Measurements from ENCODE around the gene SNED1. TPM values are rescaled to one million over a fixed set of nuclear protein-coding genes. Genes with fewer than 3 reads are reported as not detected.

Gene SNED1
- total RNA-seq, 1 experiment from 2014 or later, result 3.2 TPM

DNA sequence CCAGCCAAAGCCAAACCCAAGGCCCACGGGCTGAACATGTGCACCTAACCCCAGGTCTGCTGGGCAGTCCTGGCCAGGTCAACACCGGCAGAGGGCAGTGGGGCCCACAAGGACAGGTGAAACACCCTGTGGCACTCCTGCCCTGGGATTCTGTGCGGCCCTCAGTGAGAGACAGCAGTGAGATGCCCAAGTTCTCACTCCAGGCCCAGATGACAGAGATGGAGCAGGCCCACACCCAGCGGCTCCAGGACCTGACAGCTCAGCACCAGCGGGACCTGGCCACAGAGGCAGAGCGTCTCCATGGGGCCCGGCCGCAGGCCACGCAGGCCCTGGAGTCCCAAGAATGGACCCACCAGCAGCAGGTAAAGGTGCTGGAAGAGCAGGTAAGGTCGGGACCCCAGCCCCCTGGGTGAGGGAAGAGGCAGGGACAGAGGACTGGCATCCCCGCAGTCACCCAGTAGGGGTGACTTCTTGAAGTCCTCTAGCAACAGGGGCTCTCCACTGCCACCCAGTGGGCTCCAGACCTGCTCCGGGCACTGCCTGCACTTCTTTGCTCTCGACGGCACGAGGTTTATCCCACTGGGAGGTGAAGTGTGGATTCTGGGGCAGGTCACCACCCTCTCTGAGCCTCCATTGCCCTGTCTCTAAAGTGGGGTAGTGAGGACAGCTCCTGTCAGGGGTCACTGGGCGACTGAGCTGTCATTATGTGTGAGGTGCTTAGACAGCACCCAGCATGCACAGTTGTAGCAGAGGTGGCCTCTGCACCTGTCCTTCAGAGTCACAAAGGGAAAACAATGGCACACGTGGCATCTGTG is 8.8 kb upstream of the SNED1 start (continued):
- TF ChIP-seq, protein P1, sequence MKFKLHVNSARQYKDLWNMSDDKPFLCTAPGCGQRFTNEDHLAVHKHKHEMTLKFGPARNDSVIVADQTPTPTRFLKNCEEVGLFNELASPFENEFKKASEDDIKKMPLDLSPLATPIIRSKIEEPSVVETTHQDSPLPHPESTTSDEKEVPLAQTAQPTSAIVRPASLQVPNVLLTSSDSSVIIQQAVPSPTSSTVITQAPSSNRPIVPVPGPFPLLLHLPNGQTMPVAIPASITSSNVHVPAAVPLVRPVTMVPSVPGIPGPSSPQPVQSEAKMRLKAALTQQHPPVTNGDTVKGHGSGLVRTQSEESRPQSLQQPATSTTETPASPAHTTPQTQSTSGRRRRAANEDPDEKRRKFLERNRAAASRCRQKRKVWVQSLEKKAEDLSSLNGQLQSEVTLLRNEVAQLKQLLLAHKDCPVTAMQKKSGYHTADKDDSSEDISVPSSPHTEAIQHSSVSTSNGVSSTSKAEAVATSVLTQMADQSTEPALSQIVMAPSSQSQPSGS (CRISPR knock-in tag; IDR thresholded peaks at IDR 0.05; ENCODE audit: borderline replicate concordance, low read depth), result no peak
- TF ChIP-seq, protein P2, sequence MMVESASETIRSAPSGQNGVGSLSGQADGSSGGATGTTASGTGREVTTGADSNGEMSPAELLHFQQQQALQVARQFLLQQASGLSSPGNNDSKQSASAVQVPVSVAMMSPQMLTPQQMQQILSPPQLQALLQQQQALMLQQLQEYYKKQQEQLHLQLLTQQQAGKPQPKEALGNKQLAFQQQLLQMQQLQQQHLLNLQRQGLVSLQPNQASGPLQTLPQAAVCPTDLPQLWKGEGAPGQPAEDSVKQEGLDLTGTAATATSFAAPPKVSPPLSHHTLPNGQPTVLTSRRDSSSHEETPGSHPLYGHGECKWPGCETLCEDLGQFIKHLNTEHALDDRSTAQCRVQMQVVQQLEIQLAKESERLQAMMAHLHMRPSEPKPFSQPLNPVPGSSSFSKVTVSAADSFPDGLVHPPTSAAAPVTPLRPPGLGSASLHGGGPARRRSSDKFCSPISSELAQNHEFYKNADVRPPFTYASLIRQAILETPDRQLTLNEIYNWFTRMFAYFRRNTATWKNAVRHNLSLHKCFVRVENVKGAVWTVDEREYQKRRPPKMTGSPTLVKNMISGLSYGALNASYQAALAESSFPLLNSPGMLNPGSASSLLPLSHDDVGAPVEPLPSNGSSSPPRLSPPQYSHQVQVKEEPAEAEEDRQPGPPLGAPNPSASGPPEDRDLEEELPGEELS (CRISPR knock-in tag; IDR thresholded peaks at IDR 0.05), result no peak
- TF ChIP-seq FOXJ3 (CRISPR knock-in tag; IDR thresholded peaks at IDR 0.05; ENCODE audit: borderline replicate concordance) (no peak), CREB1 (CRISPR knock-in tag; IDR thresholded peaks at IDR 0.05) (no peak), ZNF416 (CRISPR knock-in tag; IDR thresholded peaks at IDR 0.05) (no peak), ZNF138 (CRISPR knock-in tag; conservative IDR thresholded peaks at IDR 0.05) (no peak)
- TF ChIP-seq, protein P3, sequence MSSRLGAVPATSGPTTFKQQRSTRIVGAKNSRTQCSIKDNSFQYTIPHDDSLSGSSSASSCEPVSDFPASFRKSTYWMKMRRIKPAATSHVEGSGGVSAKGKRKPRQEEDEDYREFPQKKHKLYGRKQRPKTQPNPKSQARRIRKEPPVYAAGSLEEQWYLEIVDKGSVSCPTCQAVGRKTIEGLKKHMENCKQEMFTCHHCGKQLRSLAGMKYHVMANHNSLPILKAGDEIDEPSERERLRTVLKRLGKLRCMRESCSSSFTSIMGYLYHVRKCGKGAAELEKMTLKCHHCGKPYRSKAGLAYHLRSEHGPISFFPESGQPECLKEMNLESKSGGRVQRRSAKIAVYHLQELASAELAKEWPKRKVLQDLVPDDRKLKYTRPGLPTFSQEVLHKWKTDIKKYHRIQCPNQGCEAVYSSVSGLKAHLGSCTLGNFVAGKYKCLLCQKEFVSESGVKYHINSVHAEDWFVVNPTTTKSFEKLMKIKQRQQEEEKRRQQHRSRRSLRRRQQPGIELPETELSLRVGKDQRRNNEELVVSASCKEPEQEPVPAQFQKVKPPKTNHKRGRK (CRISPR knock-in tag; IDR thresholded peaks at IDR 0.05; ENCODE audit: borderline replicate concordance), result no peak

DNA sequence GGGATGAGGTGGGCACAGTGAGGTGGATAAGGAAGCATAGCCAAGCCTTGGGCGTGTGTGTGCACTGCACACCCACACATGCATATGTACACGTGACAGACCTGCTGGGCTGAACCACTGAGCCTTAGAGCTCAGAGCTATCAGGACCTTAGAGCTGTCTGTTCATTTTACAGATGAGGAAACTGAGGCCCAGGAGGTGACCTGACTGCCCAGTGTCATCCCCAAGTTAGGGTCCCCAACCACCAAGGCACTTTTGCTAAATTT is 8.2 kb upstream of the SNED1 start:
- TF ChIP-seq, protein P4, sequence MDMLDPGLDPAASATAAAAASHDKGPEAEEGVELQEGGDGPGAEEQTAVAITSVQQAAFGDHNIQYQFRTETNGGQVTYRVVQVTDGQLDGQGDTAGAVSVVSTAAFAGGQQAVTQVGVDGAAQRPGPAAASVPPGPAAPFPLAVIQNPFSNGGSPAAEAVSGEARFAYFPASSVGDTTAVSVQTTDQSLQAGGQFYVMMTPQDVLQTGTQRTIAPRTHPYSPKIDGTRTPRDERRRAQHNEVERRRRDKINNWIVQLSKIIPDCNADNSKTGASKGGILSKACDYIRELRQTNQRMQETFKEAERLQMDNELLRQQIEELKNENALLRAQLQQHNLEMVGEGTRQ (CRISPR knock-in tag; IDR thresholded peaks at IDR 0.05), result no peak
- TF ChIP-seq ZNF416 (CRISPR knock-in tag; IDR thresholded peaks at IDR 0.05) (no peak), ZNF263 (CRISPR knock-in tag; IDR thresholded peaks at IDR 0.05; ENCODE audit: low read depth) (no peak), SMAD4 (CRISPR knock-in tag; IDR thresholded peaks at IDR 0.05) (no peak)
- TF ChIP-seq, protein P5, sequence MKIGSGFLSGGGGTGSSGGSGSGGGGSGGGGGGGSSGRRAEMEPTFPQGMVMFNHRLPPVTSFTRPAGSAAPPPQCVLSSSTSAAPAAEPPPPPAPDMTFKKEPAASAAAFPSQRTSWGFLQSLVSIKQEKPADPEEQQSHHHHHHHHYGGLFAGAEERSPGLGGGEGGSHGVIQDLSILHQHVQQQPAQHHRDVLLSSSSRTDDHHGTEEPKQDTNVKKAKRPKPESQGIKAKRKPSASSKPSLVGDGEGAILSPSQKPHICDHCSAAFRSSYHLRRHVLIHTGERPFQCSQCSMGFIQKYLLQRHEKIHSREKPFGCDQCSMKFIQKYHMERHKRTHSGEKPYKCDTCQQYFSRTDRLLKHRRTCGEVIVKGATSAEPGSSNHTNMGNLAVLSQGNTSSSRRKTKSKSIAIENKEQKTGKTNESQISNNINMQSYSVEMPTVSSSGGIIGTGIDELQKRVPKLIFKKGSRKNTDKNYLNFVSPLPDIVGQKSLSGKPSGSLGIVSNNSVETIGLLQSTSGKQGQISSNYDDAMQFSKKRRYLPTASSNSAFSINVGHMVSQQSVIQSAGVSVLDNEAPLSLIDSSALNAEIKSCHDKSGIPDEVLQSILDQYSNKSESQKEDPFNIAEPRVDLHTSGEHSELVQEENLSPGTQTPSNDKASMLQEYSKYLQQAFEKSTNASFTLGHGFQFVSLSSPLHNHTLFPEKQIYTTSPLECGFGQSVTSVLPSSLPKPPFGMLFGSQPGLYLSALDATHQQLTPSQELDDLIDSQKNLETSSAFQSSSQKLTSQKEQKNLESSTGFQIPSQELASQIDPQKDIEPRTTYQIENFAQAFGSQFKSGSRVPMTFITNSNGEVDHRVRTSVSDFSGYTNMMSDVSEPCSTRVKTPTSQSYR (CRISPR knock-in tag; IDR thresholded peaks at IDR 0.05), result no peak
- TF ChIP-seq, protein P2 (CRISPR knock-in tag; IDR thresholded peaks at IDR 0.05), result no peak
- ChIA-PET CTCF (interaction anchor here (0.6 to 1.4 kb wide), 3 partner anchors 24 to 77 kb away, joined by 3 read pairs; no protein-coding TSS in a partner anchor), POLR2A (no interaction called here)
- no peaks in the 10 kb centered on the region for H3K4me1 Mint-ChIP-seq
- H3K27ac Mint-ChIP-seq, result no peak overlapping the region
- H3K4me3 Mint-ChIP-seq, result no peak overlapping the region
- ATAC-seq, result no peak
- no peaks in the 10 kb centered on the region for H3K9me3 Mint-ChIP-seq
- DNase-seq (ENCODE audit: low spot score), result no peak
- H3K36me3 Mint-ChIP-seq, result no peaks in the 10 kb centered on the region
- no peaks in the 10 kb centered on the region for H3K27me3 Mint-ChIP-seq (ENCODE audit: low read depth)
